ENCODE data around the gene SERINC3.

Gene SERINC3

DNA sequence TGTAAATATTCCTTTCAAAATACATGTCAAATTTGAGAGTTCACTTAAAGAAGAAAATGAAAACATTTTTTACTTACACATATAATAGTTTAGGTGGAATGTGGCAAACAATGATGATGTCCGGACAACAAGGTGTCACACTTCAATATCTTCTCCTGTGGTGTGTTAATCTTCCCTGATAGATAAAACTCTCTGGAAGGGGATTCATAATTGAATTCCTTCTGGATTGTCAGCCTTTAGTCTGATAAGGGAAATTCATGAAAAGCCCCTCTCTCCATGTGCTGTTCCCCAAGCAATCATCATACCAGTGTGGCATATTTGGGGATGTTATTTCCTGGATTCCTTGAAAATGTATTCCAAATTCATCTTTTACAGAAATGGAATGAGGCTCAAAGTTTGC lies 971 bp upstream of the SERINC3 start:
- TF ChIP-seq, protein P1, sequence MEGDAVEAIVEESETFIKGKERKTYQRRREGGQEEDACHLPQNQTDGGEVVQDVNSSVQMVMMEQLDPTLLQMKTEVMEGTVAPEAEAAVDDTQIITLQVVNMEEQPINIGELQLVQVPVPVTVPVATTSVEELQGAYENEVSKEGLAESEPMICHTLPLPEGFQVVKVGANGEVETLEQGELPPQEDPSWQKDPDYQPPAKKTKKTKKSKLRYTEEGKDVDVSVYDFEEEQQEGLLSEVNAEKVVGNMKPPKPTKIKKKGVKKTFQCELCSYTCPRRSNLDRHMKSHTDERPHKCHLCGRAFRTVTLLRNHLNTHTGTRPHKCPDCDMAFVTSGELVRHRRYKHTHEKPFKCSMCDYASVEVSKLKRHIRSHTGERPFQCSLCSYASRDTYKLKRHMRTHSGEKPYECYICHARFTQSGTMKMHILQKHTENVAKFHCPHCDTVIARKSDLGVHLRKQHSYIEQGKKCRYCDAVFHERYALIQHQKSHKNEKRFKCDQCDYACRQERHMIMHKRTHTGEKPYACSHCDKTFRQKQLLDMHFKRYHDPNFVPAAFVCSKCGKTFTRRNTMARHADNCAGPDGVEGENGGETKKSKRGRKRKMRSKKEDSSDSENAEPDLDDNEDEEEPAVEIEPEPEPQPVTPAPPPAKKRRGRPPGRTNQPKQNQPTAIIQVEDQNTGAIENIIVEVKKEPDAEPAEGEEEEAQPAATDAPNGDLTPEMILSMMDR (IDR thresholded peaks at IDR 0.05; ENCODE audit: low read depth, low read length): no peak
- no peak overlapping the region for H3K4me3 ChIP-seq (ENCODE audit: low read depth, low read length)

DNA sequence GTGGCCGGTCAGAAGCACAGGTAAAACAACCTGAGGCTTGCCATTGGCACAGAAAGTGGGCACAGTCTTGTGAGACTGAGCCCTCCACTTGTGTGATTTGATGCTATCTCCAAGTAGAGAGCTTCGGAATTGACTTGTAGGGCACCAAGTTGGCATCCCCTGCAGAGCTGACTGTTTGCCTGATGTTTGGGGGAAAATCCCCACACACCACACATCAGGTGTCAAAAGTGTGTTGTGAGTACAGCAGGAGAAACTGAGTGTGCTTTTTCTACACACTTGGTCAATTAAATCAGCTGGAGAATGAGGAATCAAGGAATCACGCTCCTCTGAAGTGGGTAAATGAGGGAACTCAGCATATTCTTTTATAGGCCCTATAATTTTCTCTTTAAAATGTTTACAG lies 989 bp downstream of the SERINC3 start:
- H3K4me3 ChIP-seq (ENCODE audit: low read depth, low read length): peak overlapping the region; percentile 100
- TF ChIP-seq, protein P1 (IDR thresholded peaks at IDR 0.05; ENCODE audit: low read depth, low read length): no peak

DNA sequence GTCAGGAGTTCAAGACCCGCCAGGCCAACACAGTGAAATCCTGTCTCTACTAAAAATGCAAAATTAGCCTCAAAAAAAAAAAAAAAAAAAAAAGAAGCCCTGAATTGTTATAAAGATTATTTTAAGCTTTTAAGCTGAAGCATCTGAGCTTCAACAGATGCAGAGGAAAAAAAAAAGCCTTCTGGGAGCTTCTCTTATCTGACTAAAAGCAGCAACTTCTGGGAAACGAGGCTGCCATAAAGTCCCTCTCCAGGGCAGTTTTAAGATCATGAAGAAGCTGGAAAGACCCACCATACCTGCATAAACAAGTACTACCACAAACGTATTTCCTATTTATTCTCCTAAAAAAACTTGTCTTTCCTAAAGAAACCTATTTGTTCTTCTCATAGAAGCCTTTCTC lies 3.6 kb downstream of the SERINC3 start:
- H3K4me3 ChIP-seq (ENCODE audit: low read depth, low read length): no peak overlapping the region
- TF ChIP-seq, protein P1 (IDR thresholded peaks at IDR 0.05; ENCODE audit: low read depth, low read length): no peak

DNA sequence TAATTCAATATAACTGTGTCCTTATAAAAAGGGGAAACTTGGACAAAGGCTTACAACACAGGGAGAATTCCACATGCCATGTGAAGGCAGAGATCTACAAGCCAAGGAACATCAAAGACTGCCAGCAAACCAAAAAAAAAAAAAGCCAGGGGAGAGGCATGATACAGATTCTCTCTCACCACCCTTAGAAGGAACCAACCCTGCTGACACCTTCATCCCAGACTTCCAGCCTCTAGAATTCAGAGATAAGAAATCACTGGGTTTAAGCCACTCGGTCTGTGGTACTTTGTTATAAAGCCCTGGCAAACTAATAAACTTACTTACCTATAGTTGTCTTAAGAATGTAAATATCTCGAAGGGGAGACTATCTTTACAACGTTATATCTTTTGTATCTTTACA lies 4.4 kb downstream of the SERINC3 start:
- TF ChIP-seq, protein P1 (IDR thresholded peaks at IDR 0.05; ENCODE audit: low read depth, low read length): no peak
- H3K4me3 ChIP-seq (ENCODE audit: low read depth, low read length): no peak overlapping the region

DNA sequence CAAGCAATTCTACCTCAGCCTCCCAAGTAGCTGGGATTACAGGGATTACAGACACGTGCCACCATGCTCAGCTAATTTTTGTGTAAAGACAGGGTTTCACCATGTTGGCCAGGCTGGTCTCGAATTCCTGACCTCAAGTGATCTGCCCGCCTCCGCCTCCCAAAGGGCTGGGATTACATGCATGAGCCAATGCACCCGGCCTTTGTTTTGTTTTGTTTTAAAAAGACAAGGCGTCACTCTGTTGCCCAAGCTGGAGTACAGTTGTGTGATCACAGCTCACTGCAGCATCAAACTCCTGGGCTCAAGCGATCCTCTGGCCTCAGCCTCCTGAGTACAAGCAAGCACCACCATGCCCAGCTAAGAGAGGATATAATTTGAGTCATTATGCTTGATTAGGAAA lies 5.4 kb downstream of the SERINC3 start:
- TF ChIP-seq, protein P1 (IDR thresholded peaks at IDR 0.05; ENCODE audit: low read depth, low read length): no peak
- no peak overlapping the region for H3K4me3 ChIP-seq (ENCODE audit: low read depth, low read length)

DNA sequence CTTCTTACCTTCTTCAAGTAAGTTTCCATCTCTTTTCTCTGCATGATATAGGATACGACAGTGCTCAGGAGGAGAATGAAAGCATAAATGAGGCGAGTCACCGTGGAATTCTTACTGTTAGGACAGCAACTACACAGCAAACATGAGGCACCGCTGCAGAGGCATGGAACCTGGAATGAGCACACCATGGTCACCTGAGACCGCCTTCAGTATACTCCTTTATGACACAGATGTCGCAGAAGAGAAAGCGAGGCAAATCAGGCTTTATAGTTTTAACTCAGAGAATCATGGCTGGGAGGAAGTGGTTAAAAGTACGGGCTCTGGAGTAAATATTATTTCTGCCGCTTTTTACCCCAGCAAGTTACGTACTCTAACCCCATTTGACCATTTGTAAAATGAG lies 8.0 kb downstream of the SERINC3 start:
- TF ChIP-seq, protein P1 (IDR thresholded peaks at IDR 0.05; ENCODE audit: low read depth, low read length): no peak
- H3K4me3 ChIP-seq (ENCODE audit: low read depth, low read length): no peak overlapping the region

DNA sequence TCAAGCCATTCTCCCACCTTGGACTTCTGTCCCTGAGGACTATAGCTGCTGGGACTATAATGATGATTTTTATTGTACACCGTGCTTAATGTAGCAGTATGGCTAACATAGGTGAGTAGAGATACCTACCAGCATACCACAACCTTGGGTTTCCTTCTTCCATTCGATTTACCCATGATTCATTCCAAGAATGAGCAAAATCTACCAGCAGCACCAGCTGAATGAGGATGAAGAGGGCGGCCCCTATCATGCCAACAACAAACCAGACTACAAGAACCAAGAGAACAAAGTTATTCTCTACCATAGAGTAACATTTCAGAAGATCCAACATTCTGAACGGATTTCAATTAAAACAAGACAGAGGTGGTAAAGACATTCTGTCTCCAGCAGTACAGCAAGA lies 12.1 kb downstream of the SERINC3 start:
- TF ChIP-seq, protein P1 (IDR thresholded peaks at IDR 0.05; ENCODE audit: low read depth, low read length): no peak
- no peak overlapping the region for H3K4me3 ChIP-seq (ENCODE audit: low read depth, low read length)

All from WI38 (cell line).